ENCODE results near the gene FAM237A. TPM values are rescaled to one million over a fixed set of nuclear protein-coding genes. Genes with fewer than 3 reads are reported as not detected.

The FAM237A gene
- polyA plus RNA-seq, 1 of the 3 experiments (the other 2 are of a cell fraction): not detected

GRCh38 chr2:206641226-206641625, 1.1 kb upstream of the FAM237A start:
- WGBS (ENCODE audit: low lambda C conversion rate): 42% methylated on average over 3 of the region's 3 CpGs
- POLR2A ChIA-PET: no interaction called here
- no peak for TF ChIP-seq FOXJ3 (CRISPR knock-in tag; IDR thresholded peaks at IDR 0.05)
- TF ChIP-seq RXRA (IDR thresholded peaks at IDR 0.05; ENCODE audit: borderline replicate concordance, low read depth): no peak
- no peak for TF ChIP-seq FOXM1 (IDR thresholded peaks at IDR 0.05; ENCODE audit: low read depth)
- no peak for TF ChIP-seq IRF3 (IDR thresholded peaks at IDR 0.05; ENCODE audit: low read depth, low read length)
- no peak for TF ChIP-seq EP300 (IDR thresholded peaks at IDR 0.05; ENCODE audit: borderline replicate concordance in 1 of 2, low read depth in 1 of 2, low read length in 1 of 2)
- TF ChIP-seq NFIC (IDR thresholded peaks at IDR 0.05; ENCODE audit: borderline replicate concordance): no peak
- TF ChIP-seq EZH2phosphoT487 (IDR thresholded peaks at IDR 0.05; ENCODE audit: borderline replicate concordance, low read depth): no peak
- TF ChIP-seq TEAD4 (IDR thresholded peaks at IDR 0.05; ENCODE audit: borderline replicate concordance, insufficient read depth): no peak
- TF ChIP-seq FOSL2 (IDR thresholded peaks at IDR 0.05; ENCODE audit: borderline replicate concordance, low read depth): no peak
- TF ChIP-seq USF1 (IDR thresholded peaks at IDR 0.05; ENCODE audit: borderline replicate concordance, low read depth): no peak
- TF ChIP-seq RAD21 (IDR thresholded peaks at IDR 0.05; ENCODE audit: low read length): no peak
- no peak for TF ChIP-seq ELF1 (IDR thresholded peaks at IDR 0.05)
- TF ChIP-seq MAX (IDR thresholded peaks at IDR 0.05; ENCODE audit: low read depth): no peak
- no peak for TF ChIP-seq GABPA (IDR thresholded peaks at IDR 0.05; ENCODE audit: low read depth)
- no peak for TF ChIP-seq RFX5 (IDR thresholded peaks at IDR 0.05; ENCODE audit: low read length)
- no peak for TF ChIP-seq MEF2A (IDR thresholded peaks at IDR 0.05; ENCODE audit: borderline replicate concordance, low read depth)
- no peak for TF ChIP-seq POLR2AphosphoS5 (IDR thresholded peaks at IDR 0.05; ENCODE audit: low read depth, low read length)
- TF ChIP-seq NRF1 (IDR thresholded peaks at IDR 0.05; ENCODE audit: low read depth, low read length): no peak
- TF ChIP-seq CTCF (IDR thresholded peaks at IDR 0.05): no peak
- no peak for TF ChIP-seq ZBTB33 (IDR thresholded peaks at IDR 0.05; ENCODE audit: borderline replicate concordance, low read depth)

More at GRCh38 chr2:206641226-206641625, 1.1 kb upstream of the FAM237A start:
- Histone ChIP-seq H3K27ac (ENCODE audit: low read depth in 2 of 2, low read length in 1 of 2) (no peak overlapping the region), H3K4me3 (ENCODE audit: low read depth in 2 of 2, low read length in 1 of 2) (no peak overlapping the region), H3K36me3 (replicated peaks in 1 of 2; ENCODE audit: control insufficient read depth in 1 of 2, insufficient read depth in 2 of 2, low read length in 1 of 2) (no peaks in the 10 kb centered on the region), H4K20me1 (ENCODE audit: insufficient read depth) (no peaks in the 10 kb centered on the region), H3K9ac (no peak overlapping the region), H3K27me3 (ENCODE audit: insufficient read depth) (no peaks in the 10 kb centered on the region; the same call in 1 of the 2 replicates), H3K4me2 (no peak overlapping the region), H2AFZ (ENCODE audit: low read depth) (no peak overlapping the region), H3K79me2 (ENCODE audit: insufficient read depth) (no peaks in the 10 kb centered on the region), H3F3A (replicated peaks; ENCODE audit: insufficient read depth) (no peaks in the 10 kb centered on the region), H3K4me1 (ENCODE audit: control insufficient read depth in 1 of 2, insufficient read depth in 2 of 2, low read depth in 1 of 2, low read length in 1 of 2) (no peaks in the 10 kb centered on the region; a peak in 1 of 4 replicates), H3K9me2 (0 out of 2 replicates have a peak, but pooled peaks cover 3% of the 10 kb centered on the region), H3K9me3 (no peaks in the 10 kb centered on the region)
- DNase-seq: no peak
- CTCF ChIA-PET: interaction anchor here (1.3 to 2.1 kb wide), 3 partner anchors 12 to 53 kb away, joined by 4 read pairs; no protein-coding TSS in a partner anchor

Data from SK-N-SH (cell line).